ENCODE measurements around the gene NAIF1.

NAIF1 gene

GRCh38 chr9:128092199-128092977 lies 25.3 kb upstream of the NAIF1 start:
- no peak overlapping the region for H2AFZ ChIP-seq (ENCODE audit: low read length, unreplicated experiment)
- H3K4me3 ChIP-seq (ENCODE audit: low read depth, low read length): peak overlapping the region; percentile 71
- no peaks in the 10 kb centered on the region for H3K27me3 ChIP-seq (ENCODE audit: insufficient read depth, low read length)
- no peaks in the 10 kb centered on the region for H3K36me3 ChIP-seq (ENCODE audit: insufficient read depth, low read length)
- H3K27ac ChIP-seq (ENCODE audit: low read depth, low read length): peak overlapping the region; percentile 97
- peaks cover 58% of the 10 kb centered on the region for H3K79me2 ChIP-seq (ENCODE audit: control insufficient read depth, insufficient read depth, low read length, unreplicated experiment)
- peaks cover 40% of the 10 kb centered on the region for H3K4me1 ChIP-seq (ENCODE audit: control insufficient read depth, insufficient read depth, low read length, unreplicated experiment)

- peaks cover 39% of the 10 kb centered on the region for H3K4me1 ChIP-seq (ENCODE audit: control insufficient read depth, insufficient read depth, low read length, unreplicated experiment)
- H2AFZ ChIP-seq (ENCODE audit: low read length, unreplicated experiment): no peak overlapping the region
- no peaks in the 10 kb centered on the region for H3K27me3 ChIP-seq (ENCODE audit: insufficient read depth, low read length)
- no peak overlapping the region for H3K27ac ChIP-seq (ENCODE audit: low read depth, low read length)
- peaks cover 51% of the 10 kb centered on the region for H3K79me2 ChIP-seq (ENCODE audit: control insufficient read depth, insufficient read depth, low read length, unreplicated experiment)
- no peaks in the 10 kb centered on the region for H3K36me3 ChIP-seq (ENCODE audit: insufficient read depth, low read length)
- H3K4me3 ChIP-seq (ENCODE audit: low read depth, low read length): peak overlapping the region; percentile 71
Observed at GRCh38 chr9:128091571-128091970, 24.5 kb upstream of the NAIF1 start.

GRCh38 chr9:128091144-128091543 lies 24.0 kb upstream of the NAIF1 start:
- H3K4me1 ChIP-seq (ENCODE audit: control insufficient read depth, insufficient read depth, low read length, unreplicated experiment): peaks cover 39% of the 10 kb centered on the region
- no peak overlapping the region for H2AFZ ChIP-seq (ENCODE audit: low read length, unreplicated experiment)
- H3K4me3 ChIP-seq (ENCODE audit: low read depth, low read length): peak overlapping the region; percentile 71
- H3K79me2 ChIP-seq (ENCODE audit: control insufficient read depth, insufficient read depth, low read length, unreplicated experiment): peaks cover 49% of the 10 kb centered on the region
- H3K27ac ChIP-seq (ENCODE audit: low read depth, low read length): no peak overlapping the region
- H3K36me3 ChIP-seq (ENCODE audit: insufficient read depth, low read length): no peaks in the 10 kb centered on the region
- no peaks in the 10 kb centered on the region for H3K27me3 ChIP-seq (ENCODE audit: insufficient read depth, low read length)

- Histone ChIP-seq H3K4me1 (ENCODE audit: control insufficient read depth, insufficient read depth, low read length, unreplicated experiment) (peaks cover 31% of the 10 kb centered on the region), H3K79me2 (ENCODE audit: control insufficient read depth, insufficient read depth, low read length, unreplicated experiment) (peaks cover 45% of the 10 kb centered on the region), H2AFZ (ENCODE audit: low read length, unreplicated experiment) (no peak overlapping the region), H3K36me3 (ENCODE audit: insufficient read depth, low read length) (no peaks in the 10 kb centered on the region), H3K27me3 (ENCODE audit: insufficient read depth, low read length) (no peaks in the 10 kb centered on the region), H3K27ac (ENCODE audit: low read depth, low read length) (no peak overlapping the region), H3K4me3 (ENCODE audit: low read depth, low read length) (no peak overlapping the region)
Observed at GRCh38 chr9:128089299-128089698, 22.2 kb upstream of the NAIF1 start.

- H3K36me3 ChIP-seq (ENCODE audit: insufficient read depth, low read length): no peaks in the 10 kb centered on the region
- H3K4me1 ChIP-seq (ENCODE audit: control insufficient read depth, insufficient read depth, low read length, unreplicated experiment): peaks cover 23% of the 10 kb centered on the region
- H3K27ac ChIP-seq (ENCODE audit: low read depth, low read length): no peak overlapping the region
- no peak overlapping the region for H3K4me3 ChIP-seq (ENCODE audit: low read depth, low read length)
- no peak overlapping the region for H2AFZ ChIP-seq (ENCODE audit: low read length, unreplicated experiment)
- peaks cover 45% of the 10 kb centered on the region for H3K79me2 ChIP-seq (ENCODE audit: control insufficient read depth, insufficient read depth, low read length, unreplicated experiment)
- no peaks in the 10 kb centered on the region for H3K27me3 ChIP-seq (ENCODE audit: insufficient read depth, low read length)
Observed at GRCh38 chr9:128088253-128088945, 21.3 kb upstream of the NAIF1 start.

- Histone ChIP-seq H3K4me1 (ENCODE audit: control insufficient read depth, insufficient read depth, low read length, unreplicated experiment) (peaks cover 12% of the 10 kb centered on the region), H2AFZ (ENCODE audit: low read length, unreplicated experiment) (no peak overlapping the region), H3K27ac (ENCODE audit: low read depth, low read length) (no peak overlapping the region), H3K4me3 (ENCODE audit: low read depth, low read length) (no peak overlapping the region), H3K36me3 (ENCODE audit: insufficient read depth, low read length) (no peaks in the 10 kb centered on the region), H3K79me2 (ENCODE audit: control insufficient read depth, insufficient read depth, low read length, unreplicated experiment) (peaks cover 34% of the 10 kb centered on the region), H3K27me3 (ENCODE audit: insufficient read depth, low read length) (no peaks in the 10 kb centered on the region)
Observed at GRCh38 chr9:128087262-128087661, 20.1 kb upstream of the NAIF1 start.

- Histone ChIP-seq H3K27ac (ENCODE audit: low read depth, low read length) (no peak overlapping the region), H3K27me3 (ENCODE audit: insufficient read depth, low read length) (no peaks in the 10 kb centered on the region), H3K36me3 (ENCODE audit: insufficient read depth, low read length) (no peaks in the 10 kb centered on the region), H2AFZ (ENCODE audit: low read length, unreplicated experiment) (no peak overlapping the region), H3K79me2 (ENCODE audit: control insufficient read depth, insufficient read depth, low read length, unreplicated experiment) (peaks cover 32% of the 10 kb centered on the region), H3K4me1 (ENCODE audit: control insufficient read depth, insufficient read depth, low read length, unreplicated experiment) (peaks cover 17% of the 10 kb centered on the region), H3K4me3 (ENCODE audit: low read depth, low read length) (no peak overlapping the region)
Observed at GRCh38 chr9:128085943-128086342, 18.8 kb upstream of the NAIF1 start.

- Histone ChIP-seq H3K79me2 (ENCODE audit: control insufficient read depth, insufficient read depth, low read length, unreplicated experiment) (peaks cover 32% of the 10 kb centered on the region), H3K4me1 (ENCODE audit: control insufficient read depth, insufficient read depth, low read length, unreplicated experiment) (peaks cover 19% of the 10 kb centered on the region), H3K27me3 (ENCODE audit: insufficient read depth, low read length) (no peaks in the 10 kb centered on the region), H3K36me3 (ENCODE audit: insufficient read depth, low read length) (no peaks in the 10 kb centered on the region), H3K27ac (ENCODE audit: low read depth, low read length) (no peak overlapping the region), H2AFZ (ENCODE audit: low read length, unreplicated experiment) (no peak overlapping the region), H3K4me3 (ENCODE audit: low read depth, low read length) (no peak overlapping the region)
Observed at GRCh38 chr9:128084746-128085145, 17.6 kb upstream of the NAIF1 start.

GRCh38 chr9:128082151-128082550 lies 15.0 kb upstream of the NAIF1 start:
- Histone ChIP-seq H3K79me2 (ENCODE audit: control insufficient read depth, insufficient read depth, low read length, unreplicated experiment) (peaks cover 27% of the 10 kb centered on the region), H3K36me3 (ENCODE audit: insufficient read depth, low read length) (no peaks in the 10 kb centered on the region), H3K4me3 (ENCODE audit: low read depth, low read length) (no peak overlapping the region), H3K27me3 (ENCODE audit: insufficient read depth, low read length) (no peaks in the 10 kb centered on the region), H3K4me1 (ENCODE audit: control insufficient read depth, insufficient read depth, low read length, unreplicated experiment) (peaks cover 39% of the 10 kb centered on the region), H2AFZ (ENCODE audit: low read length, unreplicated experiment) (no peak overlapping the region), H3K27ac (ENCODE audit: low read depth, low read length) (peak overlapping the region; percentile 82)

GRCh38 chr9:128081056-128081455 lies 13.9 kb upstream of the NAIF1 start:
- H3K27ac ChIP-seq (ENCODE audit: low read depth, low read length): peak overlapping the region; percentile 82
- no peak overlapping the region for H2AFZ ChIP-seq (ENCODE audit: low read length, unreplicated experiment)
- H3K79me2 ChIP-seq (ENCODE audit: control insufficient read depth, insufficient read depth, low read length, unreplicated experiment): peaks cover 33% of the 10 kb centered on the region
- H3K36me3 ChIP-seq (ENCODE audit: insufficient read depth, low read length): no peaks in the 10 kb centered on the region
- no peaks in the 10 kb centered on the region for H3K27me3 ChIP-seq (ENCODE audit: insufficient read depth, low read length)
- H3K4me1 ChIP-seq (ENCODE audit: control insufficient read depth, insufficient read depth, low read length, unreplicated experiment): peaks cover 39% of the 10 kb centered on the region
- no peak overlapping the region for H3K4me3 ChIP-seq (ENCODE audit: low read depth, low read length)

- H2AFZ ChIP-seq (ENCODE audit: low read length, unreplicated experiment): no peak overlapping the region
- peak overlapping the region; percentile 82; the same call in 1 of the 2 replicates for H3K27ac ChIP-seq (ENCODE audit: low read depth, low read length)
- no peaks in the 10 kb centered on the region for H3K36me3 ChIP-seq (ENCODE audit: insufficient read depth, low read length)
- peaks cover 39% of the 10 kb centered on the region for H3K4me1 ChIP-seq (ENCODE audit: control insufficient read depth, insufficient read depth, low read length, unreplicated experiment)
- H3K27me3 ChIP-seq (ENCODE audit: insufficient read depth, low read length): no peaks in the 10 kb centered on the region
- H3K79me2 ChIP-seq (ENCODE audit: control insufficient read depth, insufficient read depth, low read length, unreplicated experiment): peaks cover 33% of the 10 kb centered on the region
- H3K4me3 ChIP-seq (ENCODE audit: low read depth, low read length): no peak overlapping the region
Observed at GRCh38 chr9:128080206-128080605, 13.1 kb upstream of the NAIF1 start.

Measured in ACC112 (cell line).